OCI-LY1 (cell line): ENCODE results near the gene NUP155.

Experiments
- EZH2 ChIP-seq: fragments of 200-600 bp; sonication (generic), shearing (Covaris generic); IDR thresholded peaks from 2 replicates; pipeline ENCODE4 v1.8.0; 2017; ENCODE audit warnings: borderline replicate concordance, mixed run types, mild to moderate bottlenecking, antibody characterized with exemption, low read length, moderate library complexity, mixed read lengths
- TF ChIP-seq, protein P1 (sequence below): fragments of 200-600 bp; sonication (generic), shearing (Covaris generic); IDR thresholded peaks from 2 replicates; pipeline ENCODE4 v1.5.1; 2017; ENCODE audit warnings: mild to moderate bottlenecking, antibody characterized with exemption, low read length, moderate library complexity, mixed read lengths

DNA sequence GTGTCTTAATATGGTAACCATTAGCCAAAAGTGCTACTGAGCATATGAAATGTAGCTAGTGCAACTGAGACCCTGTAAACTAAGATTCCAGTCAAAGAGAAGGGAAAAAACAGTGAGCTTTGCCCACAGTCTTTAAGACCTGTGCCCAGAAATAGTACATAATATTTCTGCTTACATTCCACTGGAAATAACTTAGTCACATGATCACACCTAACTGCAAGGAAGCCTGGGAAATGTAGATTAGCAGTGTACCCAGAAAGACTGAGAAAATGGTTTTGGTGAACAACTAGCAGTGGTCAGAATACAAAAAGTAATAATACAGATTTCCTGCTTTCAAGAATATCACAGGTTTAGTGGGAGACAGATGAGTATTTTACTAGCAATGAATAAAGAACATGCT, 119.2 kb downstream of the NUP155 start:
- TF ChIP-seq EZH2: no peak
- TF ChIP-seq, protein P1, sequence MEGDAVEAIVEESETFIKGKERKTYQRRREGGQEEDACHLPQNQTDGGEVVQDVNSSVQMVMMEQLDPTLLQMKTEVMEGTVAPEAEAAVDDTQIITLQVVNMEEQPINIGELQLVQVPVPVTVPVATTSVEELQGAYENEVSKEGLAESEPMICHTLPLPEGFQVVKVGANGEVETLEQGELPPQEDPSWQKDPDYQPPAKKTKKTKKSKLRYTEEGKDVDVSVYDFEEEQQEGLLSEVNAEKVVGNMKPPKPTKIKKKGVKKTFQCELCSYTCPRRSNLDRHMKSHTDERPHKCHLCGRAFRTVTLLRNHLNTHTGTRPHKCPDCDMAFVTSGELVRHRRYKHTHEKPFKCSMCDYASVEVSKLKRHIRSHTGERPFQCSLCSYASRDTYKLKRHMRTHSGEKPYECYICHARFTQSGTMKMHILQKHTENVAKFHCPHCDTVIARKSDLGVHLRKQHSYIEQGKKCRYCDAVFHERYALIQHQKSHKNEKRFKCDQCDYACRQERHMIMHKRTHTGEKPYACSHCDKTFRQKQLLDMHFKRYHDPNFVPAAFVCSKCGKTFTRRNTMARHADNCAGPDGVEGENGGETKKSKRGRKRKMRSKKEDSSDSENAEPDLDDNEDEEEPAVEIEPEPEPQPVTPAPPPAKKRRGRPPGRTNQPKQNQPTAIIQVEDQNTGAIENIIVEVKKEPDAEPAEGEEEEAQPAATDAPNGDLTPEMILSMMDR: no peak
